A549 (cell line): ENCODE results near the gene TCERG1L.

Experiments
- POLR2A ChIP-seq: IDR thresholded peaks from 2 replicates; pipeline ENCODE4 v1.6.1; 2012; ENCODE audit warnings: mild to moderate bottlenecking, low read length
- POLR2AphosphoS2 ChIP-seq: conservative IDR thresholded peaks from 2 replicates; pipeline ENCODE4 v1.6.1; 2012; ENCODE audit warnings: low read length, improper control_type of control experiment, inconsistent platforms
- RAD21 ChIP-seq, 2 experiments: fragments of >200 bp in 1 of 2; sonication (Bioruptor Twin) in 1 of 2; formaldehyde crosslinking in 1 of 2; IDR thresholded peaks in 1 of 2; conservative IDR thresholded peaks in 1 of 2; 2 replicates in 1 of 2; 3 replicates in 1 of 2; pipeline ENCODE4 v1.6.1; 2012 to 2018; ENCODE audit warnings: inconsistent platforms in 1 of 2
- RARB ChIP-seq: fragments of 250-450 bp; sonication (Bioruptor Pico); IDR thresholded peaks from 2 replicates; pipeline ENCODE4 v1.8.0; 2021; ENCODE audit warnings: mild to moderate bottlenecking, moderate library complexity
- RCOR1 ChIP-seq: fragments of 150-350 bp; IDR thresholded peaks from 2 replicates; pipeline ENCODE4 v1.6.1; 2014; ENCODE audit warnings: antibody characterized with exemption, low read length, low read depth
- TF ChIP-seq, protein P1 (sequence below): fragments of >200 bp; sonication (Bioruptor Twin); formaldehyde crosslinking; IDR thresholded peaks from 3 replicates; pipeline ENCODE4 v1.5.1; 2016
- TF ChIP-seq, protein P2 (sequence below): IDR thresholded peaks from 2 replicates; pipeline ENCODE4 v1.6.1; 2012; ENCODE audit warnings: low read depth, borderline replicate concordance
- TF ChIP-seq, protein P3 (sequence below): fragments of 450-650 bp; IDR thresholded peaks from 2 replicates; pipeline ENCODE4 v1.6.1; 2014; ENCODE audit warnings: antibody characterized with exemption

DNA sequence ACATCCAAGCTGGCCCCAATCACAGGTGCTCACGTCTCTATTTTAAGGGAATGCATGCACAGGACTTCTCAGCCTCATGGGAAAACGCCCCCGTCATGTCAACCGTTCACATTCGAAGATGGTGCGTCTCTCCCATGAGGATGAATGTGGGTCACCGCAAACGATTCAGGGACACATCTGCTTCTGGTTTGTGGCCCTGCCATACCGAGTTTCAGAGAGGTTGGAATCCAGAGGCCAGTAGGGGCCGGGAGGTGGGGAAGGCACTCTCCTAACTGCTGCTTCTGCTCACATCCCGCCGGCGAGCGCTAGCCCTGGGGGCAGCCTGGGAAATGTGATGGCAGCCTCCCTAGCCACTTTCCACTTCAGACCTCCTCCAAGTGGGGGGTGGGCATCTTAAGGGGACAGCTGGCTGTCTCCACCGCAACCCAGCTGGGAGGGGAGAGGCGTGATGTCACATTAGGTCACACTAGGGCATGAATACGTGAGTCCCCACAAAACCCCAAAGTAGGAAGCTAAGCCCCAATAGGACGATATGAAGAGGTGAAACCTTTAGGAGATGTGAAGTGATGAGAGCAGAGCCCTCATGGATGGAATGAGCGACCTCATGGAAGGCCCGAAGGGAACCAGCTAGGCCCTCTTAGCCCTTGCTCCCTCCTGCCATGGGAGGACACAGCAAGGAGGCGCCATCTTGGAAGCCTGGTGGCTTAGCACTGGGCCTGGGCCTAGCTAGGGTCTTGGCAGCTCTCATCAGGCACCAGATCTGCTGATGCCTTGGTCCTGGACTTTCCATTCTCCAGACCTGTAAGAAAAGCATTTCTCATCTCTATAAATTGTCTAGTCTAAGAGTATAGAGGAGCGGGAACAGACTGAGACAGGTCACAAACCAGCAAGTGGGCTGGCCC, 107.8 kb downstream of the TCERG1L start:
- TF ChIP-seq RCOR1 (no peak), POLR2A (no peak), RARB (CRISPR knock-in tag) (no peak), RAD21 (conservative IDR thresholded peaks at IDR 0.05 in 1 of 2, IDR thresholded peaks at IDR 0.05 in 1 of 2) (no peak), POLR2AphosphoS2 (no peak)
- TF ChIP-seq, protein P1, sequence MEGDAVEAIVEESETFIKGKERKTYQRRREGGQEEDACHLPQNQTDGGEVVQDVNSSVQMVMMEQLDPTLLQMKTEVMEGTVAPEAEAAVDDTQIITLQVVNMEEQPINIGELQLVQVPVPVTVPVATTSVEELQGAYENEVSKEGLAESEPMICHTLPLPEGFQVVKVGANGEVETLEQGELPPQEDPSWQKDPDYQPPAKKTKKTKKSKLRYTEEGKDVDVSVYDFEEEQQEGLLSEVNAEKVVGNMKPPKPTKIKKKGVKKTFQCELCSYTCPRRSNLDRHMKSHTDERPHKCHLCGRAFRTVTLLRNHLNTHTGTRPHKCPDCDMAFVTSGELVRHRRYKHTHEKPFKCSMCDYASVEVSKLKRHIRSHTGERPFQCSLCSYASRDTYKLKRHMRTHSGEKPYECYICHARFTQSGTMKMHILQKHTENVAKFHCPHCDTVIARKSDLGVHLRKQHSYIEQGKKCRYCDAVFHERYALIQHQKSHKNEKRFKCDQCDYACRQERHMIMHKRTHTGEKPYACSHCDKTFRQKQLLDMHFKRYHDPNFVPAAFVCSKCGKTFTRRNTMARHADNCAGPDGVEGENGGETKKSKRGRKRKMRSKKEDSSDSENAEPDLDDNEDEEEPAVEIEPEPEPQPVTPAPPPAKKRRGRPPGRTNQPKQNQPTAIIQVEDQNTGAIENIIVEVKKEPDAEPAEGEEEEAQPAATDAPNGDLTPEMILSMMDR: no peak
- TF ChIP-seq, protein P2, sequence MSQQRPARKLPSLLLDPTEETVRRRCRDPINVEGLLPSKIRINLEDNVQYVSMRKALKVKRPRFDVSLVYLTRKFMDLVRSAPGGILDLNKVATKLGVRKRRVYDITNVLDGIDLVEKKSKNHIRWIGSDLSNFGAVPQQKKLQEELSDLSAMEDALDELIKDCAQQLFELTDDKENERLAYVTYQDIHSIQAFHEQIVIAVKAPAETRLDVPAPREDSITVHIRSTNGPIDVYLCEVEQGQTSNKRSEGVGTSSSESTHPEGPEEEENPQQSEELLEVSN: no peak
- TF ChIP-seq, protein P3, sequence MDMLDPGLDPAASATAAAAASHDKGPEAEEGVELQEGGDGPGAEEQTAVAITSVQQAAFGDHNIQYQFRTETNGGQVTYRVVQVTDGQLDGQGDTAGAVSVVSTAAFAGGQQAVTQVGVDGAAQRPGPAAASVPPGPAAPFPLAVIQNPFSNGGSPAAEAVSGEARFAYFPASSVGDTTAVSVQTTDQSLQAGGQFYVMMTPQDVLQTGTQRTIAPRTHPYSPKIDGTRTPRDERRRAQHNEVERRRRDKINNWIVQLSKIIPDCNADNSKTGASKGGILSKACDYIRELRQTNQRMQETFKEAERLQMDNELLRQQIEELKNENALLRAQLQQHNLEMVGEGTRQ: no peak
